Left lobe of liver (tissue), 2 donors: ENCODE results near the gene KIF12. TPM values are rescaled to one million over a fixed set of nuclear protein-coding genes. Genes with fewer than 3 reads are reported as not detected.
"Not testable (repeated sequence)": the region's sequence is repeated elsewhere in the genome, so short reads cannot be mapped to it uniquely, and the experiment has no call there.

Experiments
- ATAC-seq: fragments of 200-7000 bp; cut with Tn5 transposase; one replicate; pipeline ENCODE4 v1.9.1; 2020; ENCODE audit warnings: mild to moderate bottlenecking, moderate library complexity
- DNase-seq: peaks from one replicate; pipeline ENCODE4 v3.0.0-alpha.2; 2020; ENCODE audit warnings: low spot score
- total RNA-seq: library from RNA; stranded (reverse); gene quantifications from one replicate; pipeline ENCODE4 v1.2.1, GENCODE V29; 2021
- donor health status: DM: no; HTN: no; CAD: no; lungs with moderate emphysema.
- donor health status: DM: no; HTN: yes; CAD: no.

The KIF12 gene
- 18.5 TPM for total RNA-seq

DNA sequence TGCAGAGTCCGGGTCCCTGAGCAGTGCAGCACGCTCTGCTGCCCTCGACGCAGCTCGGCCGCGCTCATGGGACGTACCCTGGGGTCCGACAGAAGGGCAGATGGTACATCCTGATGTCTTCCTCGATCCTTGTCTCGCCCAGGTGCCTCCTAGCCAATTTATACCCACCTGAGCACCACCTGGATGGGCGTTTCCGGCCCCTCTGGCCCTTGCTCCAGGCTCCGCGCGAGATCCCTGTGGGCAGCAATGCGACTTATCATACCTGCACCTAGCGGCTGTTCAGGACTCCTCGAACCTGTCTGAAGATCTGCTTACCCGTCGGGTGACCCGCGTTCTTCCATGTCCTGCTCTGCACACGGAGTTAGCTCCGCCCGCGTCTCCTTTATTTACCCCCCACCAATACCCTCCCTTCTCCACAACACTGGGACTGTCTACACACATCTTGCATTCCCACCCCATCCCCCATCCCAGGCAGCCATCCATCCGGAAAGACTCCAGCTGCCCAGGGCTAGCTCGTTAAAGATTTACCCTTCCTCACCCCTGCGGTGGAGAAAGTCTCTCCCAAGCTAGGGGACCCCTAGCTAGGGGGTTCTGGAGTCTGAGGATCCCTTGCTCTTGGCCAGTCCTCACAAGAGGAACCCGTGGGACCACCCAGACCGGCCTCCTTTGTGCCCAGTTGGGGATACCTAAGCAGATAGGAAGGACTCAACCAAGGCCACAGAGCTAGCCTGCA, at the start of gene KIF12:
Gene KIF12 (minus strand): TSS at position 357 of the 733 bp plus-strand sequence. CDS start 16 bp downstream, at position 341.
- ATAC-seq (peak; percentile 77), DNase-seq (peak; percentile 83)

GRCh38 chr9:114146735-114147134, 47.6 kb upstream of the KIF12 start:
- DNase-seq (no peak), ATAC-seq (no peak)

- DNase-seq (no peak), ATAC-seq (no peak)
Measured at GRCh38 chr9:114143234-114143633, 44.1 kb upstream of the KIF12 start.

- no peak for DNase-seq
- ATAC-seq, result peak; percentile 77
Measured at GRCh38 chr9:114141553-114142402, 42.7 kb upstream of the KIF12 start.

GRCh38 chr9:114140850-114141249, 41.8 kb upstream of the KIF12 start:
- ATAC-seq, result no peak
- no peak for DNase-seq

DNA sequence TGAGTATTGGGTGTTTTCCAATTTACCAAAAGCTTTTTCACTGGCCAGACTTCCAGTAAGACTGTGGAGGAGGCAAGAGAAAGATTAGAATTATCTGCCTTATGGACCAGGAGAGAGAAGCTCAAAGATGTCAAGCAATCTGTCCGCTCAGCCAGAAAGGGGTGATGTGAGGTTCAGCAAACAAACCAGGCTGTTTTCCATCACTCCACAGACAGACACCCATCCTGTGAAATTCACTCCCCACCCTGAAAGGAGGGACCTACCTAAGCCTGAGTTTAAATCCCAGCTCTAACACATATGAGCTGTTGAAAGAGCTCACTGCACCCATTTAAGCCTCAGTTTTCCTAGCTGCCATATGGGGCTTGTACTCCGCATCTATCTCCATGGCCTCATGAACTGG, 41.3 kb upstream of the KIF12 start:
- no peak for ATAC-seq
- DNase-seq, result no peak

GRCh38 chr9:114139071-114139470, 40.0 kb upstream of the KIF12 start:
- no peak for DNase-seq
- no peak for ATAC-seq

- ATAC-seq (no peak), DNase-seq (no peak)
Measured at GRCh38 chr9:114138552-114138971, 39.5 kb upstream of the KIF12 start.

GRCh38 chr9:114137831-114138230, 38.7 kb upstream of the KIF12 start:
- no peak for DNase-seq

GRCh38 chr9:114134827-114135396, 35.8 kb upstream of the KIF12 start:
- no peak for ATAC-seq
- no peak for DNase-seq

More at GRCh38 chr9:114137831-114138230, 38.7 kb upstream of the KIF12 start:
- no peak for ATAC-seq

GRCh38 chr9:114132550-114132918, 33.4 kb upstream of the KIF12 start:
- no peak for ATAC-seq
- no peak for DNase-seq

DNA sequence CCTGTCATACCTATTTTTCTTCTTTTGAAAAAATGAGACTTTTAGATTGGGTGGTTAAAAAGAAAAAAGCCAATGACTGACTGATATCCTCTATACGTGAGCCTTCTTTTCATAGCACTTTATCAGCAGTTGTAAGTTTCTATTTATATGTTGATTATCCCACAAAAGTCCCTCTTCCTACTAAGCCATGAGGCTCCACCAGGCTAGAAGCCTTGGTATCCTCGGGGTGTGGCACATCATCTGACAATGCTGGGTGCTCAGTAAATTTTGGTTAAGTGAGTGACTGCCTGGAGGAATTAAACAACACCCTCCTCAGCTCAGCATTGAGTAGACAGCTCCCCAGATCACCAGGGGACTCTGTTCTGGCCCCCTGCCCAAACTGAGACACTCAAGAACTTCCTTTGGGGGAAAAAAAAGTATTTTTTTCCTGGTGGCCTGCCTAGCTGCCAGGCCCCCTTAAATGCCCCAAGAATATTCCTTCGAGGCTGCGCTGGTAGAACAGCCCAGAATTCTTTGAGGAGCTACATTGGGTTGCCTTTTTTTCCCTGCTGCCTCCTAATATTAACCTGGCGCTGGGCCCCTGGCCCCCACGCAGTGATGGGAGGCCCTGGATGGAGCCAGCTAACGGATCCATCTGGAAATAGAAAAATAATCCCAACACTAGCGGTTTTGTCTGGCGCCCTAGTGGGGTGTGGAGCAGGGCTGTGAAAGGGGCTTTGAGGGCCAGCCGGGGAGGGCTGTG, 32.9 kb upstream of the KIF12 start:
- DNase-seq, result no peak
- ATAC-seq, result no peak

DNA sequence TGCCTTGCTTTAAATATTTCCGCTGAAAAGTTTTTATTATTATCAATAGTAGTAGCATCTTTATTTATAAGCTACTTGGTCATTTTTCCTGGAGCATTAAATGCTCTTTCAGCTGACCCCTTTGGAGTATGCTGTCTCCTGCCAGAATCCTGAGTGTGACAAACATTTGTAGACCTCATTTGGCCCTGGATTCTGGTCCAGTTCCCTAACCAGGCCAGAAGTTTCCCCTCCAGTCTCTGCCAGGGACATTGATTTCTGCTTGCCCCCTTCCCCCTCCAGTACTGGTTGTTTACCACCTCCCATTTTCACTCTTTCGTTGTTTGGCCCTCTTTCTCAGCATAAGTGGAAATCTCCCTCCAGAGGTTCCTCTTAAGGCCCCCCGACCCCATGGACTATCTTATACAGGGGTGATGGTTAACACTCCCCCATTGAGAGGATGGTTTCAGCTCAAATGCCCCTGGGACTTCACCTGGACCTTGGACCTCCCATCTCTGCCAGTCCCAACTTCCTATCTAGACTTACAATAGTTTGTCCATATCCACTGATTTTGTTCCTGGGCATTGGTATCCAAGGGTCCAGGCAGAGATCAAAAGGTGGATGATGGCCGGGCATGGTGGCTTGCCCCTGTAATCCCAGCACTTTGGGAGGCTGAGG, 31.7 kb upstream of the KIF12 start:
- DNase-seq (peak; percentile 77), ATAC-seq (peak; percentile 87)

- DNase-seq, result peak; percentile 63
- peak; percentile 70 for ATAC-seq
Measured at GRCh38 chr9:114130141-114130540, 31.0 kb upstream of the KIF12 start.

- not testable (repeated sequence) for DNase-seq, ATAC-seq
Measured at GRCh38 chr9:114128759-114129158, 29.7 kb upstream of the KIF12 start.

DNA sequence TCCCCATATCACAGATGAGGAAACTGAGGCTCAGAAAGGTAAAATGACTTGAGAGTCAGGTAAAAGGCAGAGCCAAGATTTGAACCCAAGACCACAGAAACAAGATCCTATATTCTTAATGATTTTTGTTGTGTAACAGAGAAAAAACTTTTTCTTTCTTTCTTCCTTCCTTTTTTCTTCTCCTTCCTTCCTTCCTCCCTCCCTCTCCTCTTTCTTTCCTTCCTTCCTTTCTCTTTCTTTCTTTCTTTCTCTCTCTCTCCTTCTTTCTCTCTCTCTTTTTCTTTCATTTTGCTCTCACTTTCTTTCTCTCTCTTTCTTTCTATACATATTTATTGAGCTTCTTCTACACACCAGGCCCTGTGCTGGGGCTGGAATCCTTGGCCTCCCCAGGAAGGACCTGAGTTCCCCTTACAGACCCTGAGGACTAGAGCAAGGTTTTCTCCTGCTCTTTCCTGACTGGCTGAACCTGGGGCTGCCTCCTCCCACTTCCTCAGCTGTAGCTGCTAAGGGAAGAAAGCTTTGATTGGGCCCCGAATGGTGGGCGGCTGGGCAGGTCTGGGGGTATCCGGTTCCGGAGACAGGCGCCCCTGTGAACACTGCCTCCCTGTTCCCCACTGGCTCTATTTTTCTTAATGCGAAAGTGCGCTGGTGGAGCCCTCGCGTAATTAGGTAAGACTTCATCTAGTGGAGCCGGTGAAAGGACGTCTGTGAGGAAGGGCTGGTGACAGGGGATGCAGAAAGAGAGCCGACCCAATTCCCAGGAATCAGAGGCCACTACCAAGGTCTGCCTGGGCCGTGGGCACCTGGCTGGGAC, 27.4 kb upstream of the KIF12 start:
- ATAC-seq, result no peak
- DNase-seq, result no peak

GRCh38 chr9:114125476-114126013, 26.5 kb upstream of the KIF12 start:
- ATAC-seq (no peak), DNase-seq (no peak)

DNA sequence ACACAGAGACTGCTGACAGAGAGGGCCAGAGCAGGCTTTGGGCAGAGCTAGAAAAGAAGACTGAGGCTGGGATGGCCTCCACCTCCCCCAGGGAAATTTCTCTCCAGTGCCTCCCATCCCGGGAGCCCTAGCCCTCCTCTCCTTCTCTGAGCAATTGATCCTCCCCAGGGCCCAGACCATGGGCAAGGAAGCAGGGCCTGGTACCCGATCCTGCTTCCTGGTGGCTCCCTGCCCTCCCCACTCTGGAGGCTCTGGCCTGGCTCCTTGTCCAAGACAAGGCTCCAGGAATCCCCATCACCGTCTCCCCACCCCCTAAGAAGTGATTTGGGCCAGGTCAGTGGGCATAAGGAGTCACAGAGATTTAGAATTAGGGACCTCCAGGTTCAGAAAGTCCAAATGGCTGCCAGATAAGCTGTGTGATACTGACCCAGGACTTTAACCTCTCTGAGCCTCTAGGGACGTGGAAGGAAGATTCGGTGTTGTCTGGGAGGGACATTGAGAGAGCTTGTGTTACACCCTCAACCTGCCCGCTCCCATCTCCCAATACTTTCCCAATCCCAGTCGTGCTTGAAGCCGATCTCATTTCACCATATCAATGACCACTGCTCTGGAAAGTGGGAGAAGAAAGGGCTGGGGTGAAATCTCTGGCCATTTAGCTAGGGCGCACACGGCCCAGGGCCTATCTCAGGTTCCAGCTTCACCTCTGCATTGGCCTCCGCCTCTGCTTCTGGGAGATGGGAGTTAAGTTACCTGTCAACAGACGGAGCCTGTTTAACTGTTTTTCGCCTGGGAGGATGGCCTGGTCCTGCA, 25.8 kb upstream of the KIF12 start:
- no peak for DNase-seq
- ATAC-seq, result no peak
